HCT116 (cell line): ENCODE measurements around the gene ABR. TPM values are rescaled to one million over a fixed set of nuclear protein-coding genes. Genes with fewer than 3 reads are reported as not detected.

ENCODE experiments used
- ATAC-seq: fragments of 200-7000 bp; cut with Tn5 transposase; 2 replicates; pipeline ENCODE4 v1.9.1; 2020; ENCODE audit warnings: mild to moderate bottlenecking, moderate library complexity
- BruUV-seq: library from RNA; stranded (reverse); fragments of 400-500 nt; replicated peaks from 2 replicates; lab custom pipeline; 2021; lab: Mats Ljungman, UMichigan
- CTCF ChIA-PET: fragments of 300-600 bp; sonication (Branson Sonifier 250); formaldehyde crosslinking; loops from one replicate; lab custom pipeline; 2021; ENCODE audit warnings: antibody characterized with exemption; lab: Charles Lee
- POLR2A ChIA-PET: fragments of 300-600, 350-600 bp; sonication (Branson Sonifier 250); formaldehyde crosslinking; loops from one replicate; lab custom pipeline; 2021; ENCODE audit warnings: antibody characterized with exemption; lab: Charles Lee
- RAD21 ChIA-PET, 2 experiments: fragments of 300-600 bp; sonication (Branson Sonifier 250); formaldehyde crosslinking; loops; one replicate each; lab custom pipeline; 2023; ENCODE audit warnings: low total read pairs in 2 of 2; ENCODE audit not compliant: uncharacterized antibody in 2 of 2, unreplicated experiment in 2 of 2, low non-redundant PET in 1 of 2; lab: Charles Lee
- DNase-seq: peaks from one replicate; pipeline ENCODE4 v3.0.0-alpha.2; 2010; ENCODE audit warnings: low read depth, low spot score
- H2AFZ ChIP-seq: fragments of 200-600 bp; shearing (Covaris generic), sonication (generic); 2 replicates; pipeline ENCODE4 v1.6.1; 2017; ENCODE audit warnings: low read depth, mixed run types, mixed read lengths, antibody characterized with exemption, low read length; ENCODE audit not compliant: poor library complexity, severe bottlenecking
- H3K27ac ChIP-seq: 2 replicates; pipeline ENCODE4 v1.5.1; 2012; ENCODE audit warnings: low read depth, low read length
- H3K27me3 ChIP-seq: fragments of 200-600 bp; sonication (generic); 2 replicates; pipeline ENCODE4 v1.6.1; 2016; ENCODE audit warnings: mixed run types, low read length, mixed read lengths; ENCODE audit not compliant: insufficient read depth
- H3K36me3 ChIP-seq, 2 experiments: fragments of 200-500 bp in 1 of 2; fragments of 200-600 bp in 1 of 2; sonication (Bioruptor generic) in 1 of 2; sonication (generic) in 1 of 2; 2 replicates each; pipeline versions ENCODE4 v1.5.1 to v1.6.1; 2014 to 2016; ENCODE audit warnings: low read length in 2 of 2, inconsistent platforms in 1 of 2, mixed read lengths in 1 of 2, mixed run types in 1 of 2; ENCODE audit not compliant: insufficient read depth in 2 of 2, control insufficient read depth in 1 of 2
- H3K4me1 ChIP-seq, 2 experiments: fragments of 200-600 bp in 1 of 2; sonication (generic) in 1 of 2; 2 replicates each; pipeline versions ENCODE4 v1.5.1 to v1.6.1; 2012 to 2017; ENCODE audit warnings: low read length in 2 of 2, inconsistent platforms in 1 of 2, mild to moderate bottlenecking in 1 of 2, mixed read lengths in 1 of 2, mixed run types in 1 of 2, moderate library complexity in 1 of 2; ENCODE audit not compliant: insufficient read depth in 2 of 2, control insufficient read depth in 1 of 2
- H3K4me2 ChIP-seq: fragments of 200-600 bp; sonication (generic); 2 replicates; pipeline ENCODE4 v1.6.1; 2017; ENCODE audit warnings: mixed run types, low read length, mixed read lengths
- H3K4me3 ChIP-seq, 2 experiments: fragments of 200-600 bp in 1 of 2; sonication (generic) in 1 of 2; replicated peaks in 1 of 2; 2 replicates each; pipeline ENCODE4 v1.5.1; 2011 to 2016; ENCODE audit warnings: low read length in 2 of 2, control low read depth in 1 of 2, low read depth in 1 of 2, mild to moderate bottlenecking in 1 of 2, mixed read lengths in 1 of 2, mixed run types in 1 of 2
- H3K79me2 ChIP-seq: fragments of 200-600 bp; sonication (generic); 2 replicates; pipeline ENCODE4 v1.6.1; 2017; ENCODE audit warnings: mild to moderate bottlenecking, mixed run types, low read length, moderate library complexity, mixed read lengths; ENCODE audit not compliant: insufficient read depth
- H3K9ac ChIP-seq: fragments of 200-600 bp; sonication (generic); 2 replicates; pipeline ENCODE4 v1.6.1; 2016; ENCODE audit warnings: low read length, mixed read lengths
- H3K9me2 ChIP-seq: fragments of 200-600 bp; sonication (generic), shearing (Covaris generic); 2 replicates; pipeline ENCODE4 v1.6.1; 2017; ENCODE audit warnings: mixed run types, mild to moderate bottlenecking, moderate library complexity; ENCODE audit not compliant: insufficient read depth
- H3K9me3 ChIP-seq, 2 experiments: fragments of 200-500 bp in 1 of 2; fragments of 200-600 bp in 1 of 2; sonication (Bioruptor generic) in 1 of 2; sonication (generic) in 1 of 2; 2 replicates each; pipeline ENCODE4 v1.6.1; 2014 to 2017; ENCODE audit warnings: low read length in 2 of 2, mixed read lengths in 2 of 2, inconsistent platforms in 1 of 2, low read depth in 1 of 2, mild to moderate bottlenecking in 1 of 2, mixed run types in 1 of 2, moderate library complexity in 1 of 2; ENCODE audit not compliant: control insufficient read depth in 1 of 2, insufficient read depth in 1 of 2
- H4K20me1 ChIP-seq: fragments of 200-600 bp; sonication (generic), shearing (Covaris generic); 2 replicates; pipeline ENCODE4 v1.6.1; 2017; ENCODE audit warnings: mixed run types, mild to moderate bottlenecking, moderate library complexity; ENCODE audit not compliant: insufficient read depth
- POLR2A ChIP-seq: IDR thresholded peaks from 2 replicates; pipeline ENCODE4 v1.7.0; 2011; ENCODE audit warnings: borderline replicate concordance; ENCODE audit not compliant: insufficient read depth, insufficient read length; ENCODE audit errors: extremely low read depth
- POLR2AphosphoS5 ChIP-seq: IDR thresholded peaks from 2 replicates; pipeline ENCODE4 v1.6.1; 2011; ENCODE audit warnings: mild to moderate bottlenecking, low read depth, low read length, moderate library complexity
- RAD21 ChIP-seq: IDR thresholded peaks from 2 replicates; pipeline ENCODE4 v1.6.1; 2012; ENCODE audit warnings: low read depth, mild to moderate bottlenecking
- YY1 ChIP-seq: IDR thresholded peaks from 2 replicates; pipeline ENCODE4 v1.6.1; 2011; ENCODE audit warnings: low read length, low read depth, moderate library complexity, mild to moderate bottlenecking; ENCODE audit not compliant: insufficient replicate concordance; ENCODE audit errors: extremely low read depth
- intact Hi-C: fragments of 100-400 bp; cut with micrococcal nuclease; formaldehyde crosslinking; loops from 2 replicates; pipeline ENCODE4 v1.10.0; 2022
- total RNA-seq: library from RNA; stranded (reverse); gene quantifications from one replicate; pipeline ENCODE4 v1.2.1, GENCODE V29; 2021; ENCODE audit not compliant: unreplicated experiment
- TF ChIP-seq, protein P1 (sequence below): IDR thresholded peaks from 2 replicates; pipeline ENCODE4 v1.6.1; 2012; ENCODE audit warnings: low read depth
- TF ChIP-seq, protein P2 (sequence below), 3 experiments: fragments of 200-600 bp in 1 of 3; sonication (generic) in 1 of 3; IDR thresholded peaks in 2 of 3; conservative IDR thresholded peaks in 1 of 3; 2 replicates each; pipeline ENCODE4 v1.5.1; 2012 to 2017; ENCODE audit warnings: low read depth in 2 of 3, low read length in 2 of 3, antibody characterized with exemption in 1 of 3, borderline replicate concordance in 1 of 3, control low read depth in 1 of 3, mild to moderate bottlenecking in 1 of 3, mixed read lengths in 1 of 3, mixed run types in 1 of 3, moderate library complexity in 1 of 3; ENCODE audit not compliant: insufficient read depth in 1 of 3
- TF ChIP-seq, protein P3 (sequence below): IDR thresholded peaks from 2 replicates; pipeline ENCODE4 v1.6.1; 2012

Gene ABR
- total RNA-seq, 1 experiment from 2014 or later = 58.5 TPM

DNA sequence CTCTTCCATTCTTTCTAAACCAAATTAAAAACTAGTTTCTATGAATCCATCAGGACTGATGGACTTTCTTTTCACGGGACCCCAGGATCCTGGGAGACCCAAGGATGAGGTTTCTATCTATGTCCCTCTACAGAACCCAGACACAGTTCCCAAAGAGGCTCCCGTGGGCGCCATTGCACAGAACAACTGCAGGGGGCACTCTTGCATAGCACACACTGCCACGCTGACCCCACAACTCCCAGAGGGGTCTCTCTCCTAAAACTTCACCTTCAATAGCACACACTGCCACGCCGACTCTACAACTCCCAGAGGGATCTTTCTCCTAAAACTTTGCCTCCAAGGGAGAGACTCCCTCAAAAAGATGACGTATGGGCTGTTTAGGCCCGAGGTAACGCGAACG lies 9.0 kb downstream of the ABR start:
- DNase-seq (no peak), ATAC-seq (peak; percentile 54; the same call in 1 of the 2 replicates)
- H3K36me3 ChIP-seq = no peaks in the 10 kb centered on the region
- H2AFZ ChIP-seq = no peak overlapping the region
- no peak overlapping the region for H3K27ac ChIP-seq
- H3K4me3 ChIP-seq = no peak overlapping the region
- BruUV-seq = no TSS peak
- TF ChIP-seq YY1 (no peak), POLR2A (no peak), POLR2AphosphoS5 (no peak), RAD21 (no peak; the same call in 1 of the 2 replicates)
- TF ChIP-seq, protein P1, sequence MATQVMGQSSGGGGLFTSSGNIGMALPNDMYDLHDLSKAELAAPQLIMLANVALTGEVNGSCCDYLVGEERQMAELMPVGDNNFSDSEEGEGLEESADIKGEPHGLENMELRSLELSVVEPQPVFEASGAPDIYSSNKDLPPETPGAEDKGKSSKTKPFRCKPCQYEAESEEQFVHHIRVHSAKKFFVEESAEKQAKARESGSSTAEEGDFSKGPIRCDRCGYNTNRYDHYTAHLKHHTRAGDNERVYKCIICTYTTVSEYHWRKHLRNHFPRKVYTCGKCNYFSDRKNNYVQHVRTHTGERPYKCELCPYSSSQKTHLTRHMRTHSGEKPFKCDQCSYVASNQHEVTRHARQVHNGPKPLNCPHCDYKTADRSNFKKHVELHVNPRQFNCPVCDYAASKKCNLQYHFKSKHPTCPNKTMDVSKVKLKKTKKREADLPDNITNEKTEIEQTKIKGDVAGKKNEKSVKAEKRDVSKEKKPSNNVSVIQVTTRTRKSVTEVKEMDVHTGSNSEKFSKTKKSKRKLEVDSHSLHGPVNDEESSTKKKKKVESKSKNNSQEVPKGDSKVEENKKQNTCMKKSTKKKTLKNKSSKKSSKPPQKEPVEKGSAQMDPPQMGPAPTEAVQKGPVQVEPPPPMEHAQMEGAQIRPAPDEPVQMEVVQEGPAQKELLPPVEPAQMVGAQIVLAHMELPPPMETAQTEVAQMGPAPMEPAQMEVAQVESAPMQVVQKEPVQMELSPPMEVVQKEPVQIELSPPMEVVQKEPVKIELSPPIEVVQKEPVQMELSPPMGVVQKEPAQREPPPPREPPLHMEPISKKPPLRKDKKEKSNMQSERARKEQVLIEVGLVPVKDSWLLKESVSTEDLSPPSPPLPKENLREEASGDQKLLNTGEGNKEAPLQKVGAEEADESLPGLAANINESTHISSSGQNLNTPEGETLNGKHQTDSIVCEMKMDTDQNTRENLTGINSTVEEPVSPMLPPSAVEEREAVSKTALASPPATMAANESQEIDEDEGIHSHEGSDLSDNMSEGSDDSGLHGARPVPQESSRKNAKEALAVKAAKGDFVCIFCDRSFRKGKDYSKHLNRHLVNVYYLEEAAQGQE = no peak
- TF ChIP-seq, protein P2, sequence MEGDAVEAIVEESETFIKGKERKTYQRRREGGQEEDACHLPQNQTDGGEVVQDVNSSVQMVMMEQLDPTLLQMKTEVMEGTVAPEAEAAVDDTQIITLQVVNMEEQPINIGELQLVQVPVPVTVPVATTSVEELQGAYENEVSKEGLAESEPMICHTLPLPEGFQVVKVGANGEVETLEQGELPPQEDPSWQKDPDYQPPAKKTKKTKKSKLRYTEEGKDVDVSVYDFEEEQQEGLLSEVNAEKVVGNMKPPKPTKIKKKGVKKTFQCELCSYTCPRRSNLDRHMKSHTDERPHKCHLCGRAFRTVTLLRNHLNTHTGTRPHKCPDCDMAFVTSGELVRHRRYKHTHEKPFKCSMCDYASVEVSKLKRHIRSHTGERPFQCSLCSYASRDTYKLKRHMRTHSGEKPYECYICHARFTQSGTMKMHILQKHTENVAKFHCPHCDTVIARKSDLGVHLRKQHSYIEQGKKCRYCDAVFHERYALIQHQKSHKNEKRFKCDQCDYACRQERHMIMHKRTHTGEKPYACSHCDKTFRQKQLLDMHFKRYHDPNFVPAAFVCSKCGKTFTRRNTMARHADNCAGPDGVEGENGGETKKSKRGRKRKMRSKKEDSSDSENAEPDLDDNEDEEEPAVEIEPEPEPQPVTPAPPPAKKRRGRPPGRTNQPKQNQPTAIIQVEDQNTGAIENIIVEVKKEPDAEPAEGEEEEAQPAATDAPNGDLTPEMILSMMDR (IDR thresholded peaks at IDR 0.05 in 2 of 3, conservative IDR thresholded peaks at IDR 0.05 in 1 of 3; ENCODE audit: borderline replicate concordance in 1 of 3, insufficient read depth in 1 of 3, low read depth in 2 of 3, low read length in 2 of 3) = peak in 2 of 3 experiments; percentile 61 to 65; a peak in 5 of 6 replicates
- TF ChIP-seq, protein P3, sequence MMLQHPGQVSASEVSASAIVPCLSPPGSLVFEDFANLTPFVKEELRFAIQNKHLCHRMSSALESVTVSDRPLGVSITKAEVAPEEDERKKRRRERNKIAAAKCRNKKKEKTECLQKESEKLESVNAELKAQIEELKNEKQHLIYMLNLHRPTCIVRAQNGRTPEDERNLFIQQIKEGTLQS = no peak
- H3K9me3 ChIP-seq = no peaks in the 10 kb centered on the region
- intact Hi-C loops = no loop called here
- H3K9me2 ChIP-seq = no peaks in the 10 kb centered on the region
- no peaks in the 10 kb centered on the region for H3K79me2 ChIP-seq
- H3K9ac ChIP-seq = no peak overlapping the region
- no peaks in the 10 kb centered on the region for H3K27me3 ChIP-seq
- H4K20me1 ChIP-seq = no peaks in the 10 kb centered on the region
- H3K4me2 ChIP-seq = no peak overlapping the region
- ChIA-PET CTCF (no interaction called here), POLR2A (no interaction called here), RAD21 (no interaction called here)
- H3K4me1 ChIP-seq = no peaks in the 10 kb centered on the region
